WTC11 (cell line): ENCODE data around the gene TFF1.

Source experiments
- CTCF ChIP-seq: fragments of 200-600 bp; IDR thresholded peaks from 2 replicates; pipeline ENCODE4 v1.8.0; 2022; ENCODE audit warnings: antibody characterized with exemption
- JUN ChIP-seq: sonication (generic); formaldehyde crosslinking; IDR thresholded peaks from 2 replicates; pipeline ENCODE4 v1.8.0; 2023; ENCODE audit warnings: mild to moderate bottlenecking, missing genetic modification reagents
- MYBL2 ChIP-seq: sonication (generic); formaldehyde crosslinking; IDR thresholded peaks from 2 replicates; pipeline ENCODE4 v1.8.1; 2023; ENCODE audit warnings: mild to moderate bottlenecking, moderate library complexity, missing genetic modification reagents
- NR1H2 ChIP-seq: sonication (generic); formaldehyde crosslinking; IDR thresholded peaks from 2 replicates; pipeline ENCODE4 v1.9.0; 2021; ENCODE audit warnings: mild to moderate bottlenecking, moderate library complexity, missing genetic modification reagents
- USF1 ChIP-seq: sonication (generic); formaldehyde crosslinking; IDR thresholded peaks from 2 replicates; pipeline ENCODE4 v1.8.0; 2022; ENCODE audit warnings: mild to moderate bottlenecking, missing genetic modification reagents

DNA sequence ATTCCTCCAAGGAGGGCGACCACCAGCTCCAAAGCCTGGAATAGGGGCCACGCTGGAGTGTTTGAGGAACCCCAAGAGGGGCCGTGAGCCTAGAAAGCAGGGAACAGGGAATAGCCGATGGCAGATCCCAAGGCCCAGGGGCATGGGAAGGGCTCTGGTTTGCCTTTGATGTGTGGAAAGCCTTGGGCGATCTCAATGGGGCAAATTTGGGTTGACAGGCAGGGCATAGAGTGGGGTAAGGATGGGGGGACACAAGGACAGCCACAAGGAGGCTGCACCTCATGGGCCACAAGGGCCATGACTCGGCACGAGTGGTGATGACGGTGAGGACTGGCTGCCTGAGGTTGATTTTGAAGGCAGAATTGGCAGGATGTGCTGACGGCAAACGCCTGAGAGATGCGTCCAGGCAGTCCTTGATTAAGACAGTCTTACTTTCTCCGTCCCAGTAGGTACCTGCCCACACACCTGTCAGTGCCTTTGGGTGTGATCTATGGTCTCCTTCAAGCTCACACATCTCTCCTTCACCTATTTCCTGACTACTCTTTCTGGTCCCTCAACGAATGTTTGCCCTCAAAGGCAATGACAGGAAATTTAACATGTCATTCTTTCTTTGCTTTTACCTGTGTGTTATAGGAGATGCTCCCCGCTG lies 31.5 kb upstream of the TFF1 start:
- TF ChIP-seq CTCF (no peak), USF1 (CRISPR knock-in tag) (no peak), JUN (CRISPR knock-in tag) (no peak), NR1H2 (CRISPR knock-in tag) (no peak), MYBL2 (CRISPR knock-in tag) (no peak)
